GM12865 (cell line): ENCODE data around the gene PDGFA.

Source experiments
- DNase-seq: peaks from one replicate; pipeline ENCODE4 v3.0.0; 2010; ENCODE audit warnings: low read depth
- H3K4me3 ChIP-seq: 2 replicates; pipeline ENCODE4 v1.5.1; 2011; ENCODE audit warnings: mild to moderate bottlenecking, low read depth, low read length, control low read depth
- TF ChIP-seq, protein P1 (sequence below): IDR thresholded peaks from 2 replicates; pipeline ENCODE4 v1.5.1; 2011; ENCODE audit warnings: low read length, control low read depth, low read depth, inconsistent platforms; ENCODE audit not compliant: insufficient read depth; ENCODE audit errors: missing control alignments

Gene PDGFA

DNA sequence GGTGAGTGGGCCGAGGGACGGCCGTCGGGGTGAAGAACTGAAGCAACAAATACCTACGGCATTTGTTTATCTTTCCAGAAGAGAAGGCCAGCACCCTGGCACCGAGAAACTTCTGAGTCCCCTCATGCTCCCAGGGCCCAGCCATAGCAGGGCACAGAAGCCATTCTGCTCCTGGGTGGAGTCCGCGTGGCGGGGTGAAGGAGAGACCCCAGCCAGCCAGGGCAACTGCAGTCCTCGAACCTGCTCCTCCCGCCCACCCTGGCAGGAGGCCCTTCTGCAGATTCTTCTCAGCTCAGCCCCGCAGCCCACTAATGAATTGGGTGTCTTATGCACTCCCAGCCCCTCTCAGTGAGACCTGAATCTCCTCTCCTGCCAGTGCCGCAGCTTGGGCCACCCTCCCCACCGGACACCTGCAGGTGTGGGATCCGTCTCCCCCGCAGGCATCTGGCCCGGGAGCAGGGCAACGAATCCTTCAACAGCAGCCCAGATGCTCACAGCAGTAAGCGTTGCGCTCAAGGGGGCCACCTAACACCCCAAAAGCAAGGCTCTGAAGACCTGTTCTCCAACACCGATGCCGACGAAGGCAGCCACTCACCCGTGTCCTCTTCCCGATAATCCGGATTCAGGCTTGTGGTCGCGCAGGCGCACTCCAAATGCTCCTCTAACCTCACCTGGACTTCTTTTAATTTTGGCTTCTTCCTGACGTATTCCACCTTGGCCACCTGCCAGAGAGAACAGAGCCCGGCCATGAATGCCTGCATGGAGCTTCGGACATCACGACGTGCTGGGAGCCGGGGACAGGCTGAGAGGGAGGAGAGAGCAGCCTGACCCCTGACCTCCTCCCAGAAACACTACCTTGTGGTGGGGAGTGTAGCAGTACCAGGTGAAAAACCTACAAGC is 18.9 kb downstream of the PDGFA start:
- no peak overlapping the region for H3K4me3 ChIP-seq
- DNase-seq: no peak
- TF ChIP-seq, protein P1, sequence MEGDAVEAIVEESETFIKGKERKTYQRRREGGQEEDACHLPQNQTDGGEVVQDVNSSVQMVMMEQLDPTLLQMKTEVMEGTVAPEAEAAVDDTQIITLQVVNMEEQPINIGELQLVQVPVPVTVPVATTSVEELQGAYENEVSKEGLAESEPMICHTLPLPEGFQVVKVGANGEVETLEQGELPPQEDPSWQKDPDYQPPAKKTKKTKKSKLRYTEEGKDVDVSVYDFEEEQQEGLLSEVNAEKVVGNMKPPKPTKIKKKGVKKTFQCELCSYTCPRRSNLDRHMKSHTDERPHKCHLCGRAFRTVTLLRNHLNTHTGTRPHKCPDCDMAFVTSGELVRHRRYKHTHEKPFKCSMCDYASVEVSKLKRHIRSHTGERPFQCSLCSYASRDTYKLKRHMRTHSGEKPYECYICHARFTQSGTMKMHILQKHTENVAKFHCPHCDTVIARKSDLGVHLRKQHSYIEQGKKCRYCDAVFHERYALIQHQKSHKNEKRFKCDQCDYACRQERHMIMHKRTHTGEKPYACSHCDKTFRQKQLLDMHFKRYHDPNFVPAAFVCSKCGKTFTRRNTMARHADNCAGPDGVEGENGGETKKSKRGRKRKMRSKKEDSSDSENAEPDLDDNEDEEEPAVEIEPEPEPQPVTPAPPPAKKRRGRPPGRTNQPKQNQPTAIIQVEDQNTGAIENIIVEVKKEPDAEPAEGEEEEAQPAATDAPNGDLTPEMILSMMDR: no peak

DNA sequence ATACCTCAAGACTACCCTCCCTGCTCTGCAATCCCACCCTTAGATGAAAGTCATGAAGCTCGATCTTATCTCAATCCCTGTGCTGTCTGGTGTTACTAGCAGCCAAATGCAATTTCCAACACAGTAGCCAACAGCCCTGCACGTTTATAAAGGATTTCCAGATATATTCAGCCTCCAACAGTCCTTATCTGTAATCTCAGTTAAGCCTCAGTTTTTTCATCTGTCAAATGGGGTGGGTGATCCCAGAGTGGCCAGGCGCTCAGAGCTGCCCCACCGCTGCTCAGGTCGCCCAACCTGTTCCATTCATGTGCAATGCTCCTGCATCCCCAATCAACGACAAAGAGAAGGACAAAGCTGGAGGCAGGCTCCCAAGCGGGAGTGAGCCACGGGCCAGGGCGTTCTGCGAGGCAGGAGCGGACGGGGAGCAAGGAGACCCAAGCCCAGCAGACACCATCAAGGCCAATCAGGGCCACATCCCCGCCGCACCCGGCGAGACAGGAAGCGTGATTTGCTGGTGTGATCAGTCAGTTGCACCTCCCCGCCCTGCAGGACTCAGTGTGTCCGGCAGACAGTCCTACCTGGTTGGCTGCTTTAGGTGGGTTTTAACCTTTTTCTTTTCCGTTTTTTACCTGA is 19.7 kb downstream of the PDGFA start:
- TF ChIP-seq, protein P1: no peak
- H3K4me3 ChIP-seq: no peak overlapping the region
- DNase-seq: no peak

DNA sequence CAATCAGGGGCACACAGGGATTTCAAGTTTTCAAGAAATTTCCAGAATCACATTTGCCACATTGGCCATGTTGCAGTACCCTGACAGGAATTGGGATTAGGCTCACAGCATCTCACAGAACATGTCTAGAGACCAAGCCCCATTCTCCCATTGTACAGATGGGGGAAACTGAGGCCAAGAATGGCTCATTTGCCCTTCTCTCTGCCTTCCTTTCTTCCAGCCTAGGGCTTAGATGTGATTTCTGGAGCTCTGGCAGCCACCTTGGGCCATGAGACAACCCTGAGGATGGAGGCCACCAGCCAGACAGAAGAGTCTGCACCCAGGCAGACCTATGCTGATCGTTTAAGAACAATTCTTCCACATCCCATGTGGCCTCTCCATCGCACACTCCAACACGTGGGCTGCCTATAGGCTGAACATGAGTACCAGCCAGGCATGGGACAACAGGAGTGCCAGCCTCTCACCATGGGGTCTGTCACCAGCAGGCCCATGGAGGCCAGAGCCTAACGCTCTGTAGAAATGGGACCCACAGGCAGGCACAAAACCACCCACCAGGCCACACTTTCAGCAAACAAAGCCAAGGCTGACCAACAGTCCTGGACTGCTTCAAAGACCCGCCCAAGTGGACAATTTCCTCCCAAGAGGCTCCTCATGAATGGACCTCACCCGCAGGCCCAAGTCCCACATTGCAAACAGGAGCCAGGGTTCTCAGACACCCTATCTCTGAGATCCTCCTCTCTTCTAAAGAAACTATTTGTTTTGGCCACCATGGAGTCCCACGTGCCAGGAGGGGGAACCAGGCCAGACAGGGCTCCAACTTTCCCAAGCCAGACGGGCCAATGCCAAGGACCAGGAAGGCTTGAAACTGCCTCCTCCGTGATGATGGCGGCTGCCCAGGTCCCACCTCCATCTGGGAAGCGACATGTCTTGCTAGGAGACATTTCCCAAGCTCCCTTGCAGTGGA is 20.7 kb downstream of the PDGFA start:
- no peak for DNase-seq
- H3K4me3 ChIP-seq: no peak overlapping the region
- TF ChIP-seq, protein P1: no peak

DNA sequence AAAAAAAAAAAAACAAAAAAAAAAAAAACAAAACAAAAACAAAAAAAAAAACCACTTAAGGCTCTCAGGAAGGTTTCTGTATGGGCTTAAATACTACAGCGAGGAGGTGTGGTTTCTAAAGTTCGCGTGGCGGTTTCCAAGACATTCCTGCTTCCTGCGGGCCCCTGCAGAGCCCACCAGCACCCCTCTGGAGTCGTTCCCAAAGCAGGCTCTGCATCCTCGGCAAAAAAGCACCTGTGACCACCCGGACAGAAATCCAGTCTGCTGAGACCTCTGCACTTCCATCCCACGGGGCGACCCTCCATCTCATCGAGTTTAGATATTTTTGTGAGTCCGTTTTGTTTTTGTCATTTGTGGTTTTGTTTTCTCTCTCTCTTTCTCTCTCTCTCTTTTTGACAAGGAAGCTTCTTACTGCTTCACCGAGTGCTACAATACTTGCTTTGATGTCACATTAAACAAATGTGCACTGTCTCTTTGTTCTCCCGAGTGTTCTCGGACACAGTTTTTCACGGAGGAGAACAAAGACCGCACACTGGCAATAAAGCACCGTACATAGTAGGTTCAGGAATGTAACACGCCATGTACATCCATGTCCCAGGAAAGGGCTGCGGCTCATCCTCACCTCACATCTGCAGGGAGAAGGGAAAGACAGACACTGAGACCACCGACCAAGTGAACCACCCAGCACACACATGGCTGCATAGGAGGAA is 21.5 kb downstream of the PDGFA start:
- TF ChIP-seq, protein P1: no peak
- H3K4me3 ChIP-seq: no peak overlapping the region

DNA sequence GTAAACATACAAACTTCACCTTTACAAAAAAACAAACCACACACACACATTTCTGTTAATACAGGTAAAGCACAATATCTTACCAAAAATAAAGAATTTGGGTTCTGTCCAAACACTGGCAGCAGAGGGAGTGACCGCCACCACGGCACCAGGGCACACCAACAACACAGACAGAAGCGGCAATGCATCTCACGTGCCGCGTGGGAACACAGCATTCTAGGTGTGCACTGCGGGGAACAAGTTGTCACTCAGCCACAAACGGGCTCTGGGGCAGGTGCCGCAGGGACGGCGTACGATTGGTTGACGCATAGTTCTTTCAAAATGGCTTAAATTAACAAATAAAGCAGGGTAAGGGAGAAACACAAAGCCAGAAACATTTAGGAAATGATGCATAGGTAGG is 22.3 kb downstream of the PDGFA start:
- H3K4me3 ChIP-seq: no peak overlapping the region
- TF ChIP-seq, protein P1: no peak
- DNase-seq: no peak

More for the DNA sequence above, 21.5 kb downstream of the PDGFA start:
- DNase-seq: no peak
